Smooth muscle cell (in vitro differentiated cells): ENCODE data around the gene TEX29. TPM values are rescaled to one million over a fixed set of nuclear protein-coding genes. Genes with fewer than 3 reads are reported as not detected.
A peak's percentile ranks its signal among the peaks of the same experiment; 100 is the strongest.

Experiments used
- DNase-seq: peaks from one replicate; lab custom pipeline; 2025; ENCODE audit not compliant: unreplicated experiment; lab: John Stamatoyannopoulos, UW
- H2AFZ ChIP-seq: fragments of 200-600 bp; sonication (generic); 2 replicates; pipeline ENCODE4 v1.6.0; 2016; ENCODE audit warnings: antibody characterized with exemption, low read depth, mild to moderate bottlenecking
- H3F3A ChIP-seq: fragments of 200-600 bp; sonication (generic); 2 replicates; pipeline ENCODE4 v1.6.0; 2017; ENCODE audit warnings: antibody characterized with exemption, low read depth
- H3K27ac ChIP-seq: fragments of 200-600 bp; sonication (generic); 2 replicates; pipeline ENCODE4 v1.5.1; 2016; ENCODE audit warnings: low read depth, mild to moderate bottlenecking
- H3K27me3 ChIP-seq: fragments of 200-600 bp; sonication (generic); 2 replicates; pipeline ENCODE4 v1.6.1; 2016; ENCODE audit warnings: low read depth, mild to moderate bottlenecking
- H3K36me3 ChIP-seq: fragments of 200-600 bp; sonication (generic); 2 replicates; pipeline ENCODE4 v1.5.1; 2016; ENCODE audit warnings: low read depth
- H3K4me1 ChIP-seq: fragments of 200-600 bp; sonication (generic); 2 replicates; pipeline ENCODE4 v1.5.1; 2016; ENCODE audit warnings: low read depth
- H3K4me2 ChIP-seq: fragments of 200-600 bp; sonication (generic); 2 replicates; pipeline ENCODE4 v1.6.0; 2016; ENCODE audit warnings: mild to moderate bottlenecking
- H3K4me3 ChIP-seq: fragments of 200-600 bp; sonication (generic); 2 replicates; pipeline ENCODE4 v1.5.1; 2016; ENCODE audit warnings: mild to moderate bottlenecking
- H3K79me2 ChIP-seq: fragments of 200-600 bp; sonication (generic); 2 replicates; pipeline ENCODE4 v1.6.0; 2016; ENCODE audit warnings: low read depth, mild to moderate bottlenecking
- H3K9ac ChIP-seq: fragments of 200-600 bp; sonication (generic); 2 replicates; pipeline ENCODE4 v1.6.0; 2016; ENCODE audit warnings: low read depth
- H3K9me3 ChIP-seq: fragments of 200-600 bp; sonication (generic); replicated peaks from 2 replicates; pipeline ENCODE4 v1.5.1; 2016; ENCODE audit warnings: low read depth
- H4K20me1 ChIP-seq: fragments of 200-600 bp; sonication (generic); 2 replicates; pipeline ENCODE4 v1.6.0; 2016; ENCODE audit warnings: low read depth
- CTCF ChIP-seq: fragments of 200-600 bp; sonication (generic); IDR thresholded peaks from 2 replicates; pipeline ENCODE4 v1.5.1; 2017; ENCODE audit warnings: borderline replicate concordance, mild to moderate bottlenecking, antibody characterized with exemption; ENCODE audit not compliant: insufficient read depth, poor library complexity, severe bottlenecking
- whole genome bisulfite sequencing: methylation state at CpG from one replicate; pipeline ENCODE4 v1.1.7; 2016; ENCODE audit warnings: low lambda C conversion rate; 5-methylcytosine and 5-hydroxymethylcytosine counted together
- polyA plus RNA-seq: library from polyadenylated mRNA; unstranded; fragments of >200 nt; fragmentation: Nextera tagmentation; extraction: Ambion mirVana; gene quantifications from 2 replicates; pipeline ENCODE4 v1.2.1, GENCODE V29; 2016
- total RNA-seq: library from RNA; depleted of rRNA; stranded (reverse); fragments of >200 nt; gene quantifications from 2 replicates; pipeline ENCODE4 v1.2.3, GENCODE V29; 2014

The TEX29 gene
- total and polyA plus RNA-seq, 2 experiments from 2014 or later = 1.0 to 4.4 TPM

- peaks cover 10% of the 10 kb centered on the region for H3K36me3 ChIP-seq
- no peak for DNase-seq
- H3K4me1 ChIP-seq = no peaks in the 10 kb centered on the region
- no peaks in the 10 kb centered on the region for H3K9me3 ChIP-seq
- peaks cover 4% of the 10 kb centered on the region for H4K20me1 ChIP-seq
- no peak for TF ChIP-seq CTCF
- no peaks in the 10 kb centered on the region for H3F3A ChIP-seq
- H3K9ac ChIP-seq = peak overlapping the region; percentile 78
- no peak overlapping the region for H3K4me3 ChIP-seq
- 66% methylated on average over 10 of the region's 10 CpGs for WGBS
- H3K79me2 ChIP-seq = no peaks in the 10 kb centered on the region
- H3K4me2 ChIP-seq = peak overlapping the region; percentile 55
- H3K27ac ChIP-seq = peak overlapping the region; percentile 93
- H3K27me3 ChIP-seq = no peaks in the 10 kb centered on the region
- no peak overlapping the region for H2AFZ ChIP-seq
Measured at GRCh38 chr13:111281751-111282311, 38.6 kb upstream of the TEX29 start.

- TF ChIP-seq CTCF = no peak
- Histone ChIP-seq H3K27me3 (no peaks in the 10 kb centered on the region), H3F3A (no peaks in the 10 kb centered on the region), H3K27ac (peak overlapping the region; percentile 93), H3K9me3 (no peaks in the 10 kb centered on the region), H3K9ac (no peak overlapping the region), H3K79me2 (no peaks in the 10 kb centered on the region), H3K36me3 (peaks cover 4% of the 10 kb centered on the region), H3K4me3 (no peak overlapping the region), H2AFZ (no peak overlapping the region), H3K4me2 (peak overlapping the region; percentile 55), H3K4me1 (no peaks in the 10 kb centered on the region), H4K20me1 (peaks cover 4% of the 10 kb centered on the region)
- 89% methylated on average over 5 of the region's 5 CpGs for WGBS
- DNase-seq = no peak
Measured at GRCh38 chr13:111282425-111282824, 38.0 kb upstream of the TEX29 start.

GRCh38 chr13:111282997-111283396 lies 37.4 kb upstream of the TEX29 start:
- no peaks in the 10 kb centered on the region for H3K79me2 ChIP-seq
- H3K27me3 ChIP-seq = no peaks in the 10 kb centered on the region
- 96% methylated on average over 13 of the region's 23 CpGs for WGBS
- no peaks in the 10 kb centered on the region for H3K9me3 ChIP-seq
- no peak overlapping the region for H3K9ac ChIP-seq
- no peaks in the 10 kb centered on the region for H3K4me1 ChIP-seq
- H4K20me1 ChIP-seq = peaks cover 4% of the 10 kb centered on the region
- H3F3A ChIP-seq = no peaks in the 10 kb centered on the region
- no peak for DNase-seq
- H2AFZ ChIP-seq = no peak overlapping the region
- TF ChIP-seq CTCF = no peak
- H3K27ac ChIP-seq = peak overlapping the region; percentile 93
- H3K4me2 ChIP-seq = no peak overlapping the region
- no peak overlapping the region for H3K4me3 ChIP-seq
- peaks cover 4% of the 10 kb centered on the region for H3K36me3 ChIP-seq

GRCh38 chr13:111283457-111283856 lies 37.0 kb upstream of the TEX29 start:
- Histone ChIP-seq H3K9me3 (no peaks in the 10 kb centered on the region), H3K4me2 (no peak overlapping the region), H3F3A (no peaks in the 10 kb centered on the region), H3K9ac (no peak overlapping the region), H3K79me2 (no peaks in the 10 kb centered on the region), H3K27ac (no peak overlapping the region), H3K36me3 (peaks cover 4% of the 10 kb centered on the region), H4K20me1 (peaks cover 4% of the 10 kb centered on the region), H3K27me3 (no peaks in the 10 kb centered on the region), H3K4me3 (no peak overlapping the region), H3K4me1 (no peaks in the 10 kb centered on the region), H2AFZ (no peak overlapping the region)
- no peak for DNase-seq
- no peak for TF ChIP-seq CTCF
- 97% methylated on average over 10 of the region's 10 CpGs for WGBS
